22Rv1 (cell line): ENCODE measurements around the gene EPC2.

ENCODE experiments used
- ZFX ChIP-seq: fragments of 450-650 bp; IDR thresholded peaks from 2 replicates; pipeline ENCODE4 v1.6.1; 2017; ENCODE audit warnings: antibody characterized with exemption, borderline replicate concordance
- TF ChIP-seq, protein P1 (sequence below): fragments of 450-650 bp; IDR thresholded peaks from 2 replicates; pipeline ENCODE4 v1.5.1; 2017; ENCODE audit warnings: mild to moderate bottlenecking

DNA sequence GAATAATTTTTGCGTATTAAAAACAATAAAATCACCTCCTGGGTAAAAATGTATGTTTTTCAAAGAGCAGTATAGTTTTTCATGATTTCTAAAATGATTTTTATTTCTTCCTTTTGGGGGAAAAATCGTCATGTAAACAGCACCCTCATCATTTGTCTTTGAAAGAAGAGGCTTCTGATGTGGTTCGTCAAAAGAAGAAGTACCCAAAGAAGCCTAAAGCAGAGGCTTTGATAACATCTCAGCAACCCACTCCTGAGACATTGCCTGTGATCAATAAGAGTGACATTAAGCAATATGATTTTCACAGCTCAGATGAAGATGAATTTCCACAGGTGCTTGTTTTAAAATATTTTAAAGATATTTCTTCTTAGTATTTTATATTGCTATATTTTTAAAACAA lies 120.3 kb downstream of the EPC2 start:
- TF ChIP-seq, protein P1, sequence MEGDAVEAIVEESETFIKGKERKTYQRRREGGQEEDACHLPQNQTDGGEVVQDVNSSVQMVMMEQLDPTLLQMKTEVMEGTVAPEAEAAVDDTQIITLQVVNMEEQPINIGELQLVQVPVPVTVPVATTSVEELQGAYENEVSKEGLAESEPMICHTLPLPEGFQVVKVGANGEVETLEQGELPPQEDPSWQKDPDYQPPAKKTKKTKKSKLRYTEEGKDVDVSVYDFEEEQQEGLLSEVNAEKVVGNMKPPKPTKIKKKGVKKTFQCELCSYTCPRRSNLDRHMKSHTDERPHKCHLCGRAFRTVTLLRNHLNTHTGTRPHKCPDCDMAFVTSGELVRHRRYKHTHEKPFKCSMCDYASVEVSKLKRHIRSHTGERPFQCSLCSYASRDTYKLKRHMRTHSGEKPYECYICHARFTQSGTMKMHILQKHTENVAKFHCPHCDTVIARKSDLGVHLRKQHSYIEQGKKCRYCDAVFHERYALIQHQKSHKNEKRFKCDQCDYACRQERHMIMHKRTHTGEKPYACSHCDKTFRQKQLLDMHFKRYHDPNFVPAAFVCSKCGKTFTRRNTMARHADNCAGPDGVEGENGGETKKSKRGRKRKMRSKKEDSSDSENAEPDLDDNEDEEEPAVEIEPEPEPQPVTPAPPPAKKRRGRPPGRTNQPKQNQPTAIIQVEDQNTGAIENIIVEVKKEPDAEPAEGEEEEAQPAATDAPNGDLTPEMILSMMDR, result no peak
- TF ChIP-seq ZFX, result no peak
